Spleen (tissue), 7 donors: Measurements from ENCODE around the gene MEG3.

Source experiments
- CTCF ChIP-seq, 11 experiments: fragments of 200-600 bp in 7 of 11; fragments of 450-650 bp in 4 of 11; sonication (generic) in 4 of 11; IDR thresholded peaks in 8 of 11; conservative IDR thresholded peaks in 3 of 11; 1 replicate in 7 of 11; 2 replicates in 4 of 11; pipeline versions ENCODE4 v1.4.0 to v1.8.0; 2016 to 2021; ENCODE audit warnings: antibody characterized with exemption in 11 of 11, inconsistent platforms in 4 of 11, mild to moderate bottlenecking in 1 of 11
- POLR2A ChIP-seq, 3 donors: fragments of 450-650 bp; IDR thresholded peaks; one replicate each; pipeline ENCODE4 v1.5.1; 2017; ENCODE audit warnings: antibody characterized with exemption in 3 of 3, mild to moderate bottlenecking in 1 of 3
- donor health status: DM: no; HTN: no; CAD: no; lungs with moderate emphysema.
- donor health status: DM: no; HTN: no; CAD: no.
- donor health status: DM: no; HTN: no; CAD: no.

- TF ChIP-seq CTCF (IDR thresholded peaks at IDR 0.05 in 8 of 11, conservative IDR thresholded peaks at IDR 0.05 in 3 of 11) (no peak), POLR2A (IDR thresholded peaks at IDR 0.05) (no peak)
Measured at GRCh38 chr14:100804138-100804537, 21.8 kb upstream of the MEG3 start.
